H1 (cell line): ENCODE results near the gene SHROOM4. TPM values are rescaled to one million over a fixed set of nuclear protein-coding genes. Genes with fewer than 3 reads are reported as not detected.

Experiments
- CTCF ChIA-PET: fragments of 300-600 bp; sonication (Branson Sonifier 250); formaldehyde crosslinking; loops from one replicate; lab custom pipeline; 2021; ENCODE audit not compliant: partially characterized antibody; lab: Charles Lee
- POLR2A ChIA-PET: fragments of 300-600 bp; sonication (Branson Sonifier 250); formaldehyde crosslinking; loops from one replicate; lab custom pipeline; 2021; ENCODE audit warnings: inconsistent platforms; ENCODE audit not compliant: partially characterized antibody; lab: Charles Lee
- DNase-seq, 2 experiments: peaks; one replicate each; pipeline versions ENCODE4 v3.0.0 to v3.0.0-alpha.2; 2010 to 2022; ENCODE audit warnings: low spot score in 2 of 2, low read depth in 1 of 2, mixed read lengths in 1 of 2
- FAIRE-seq: peaks from 2 replicates; lab custom pipeline; 2011; peaks lifted over from hg19 to GRCh38; lab: Jason Lieb, UNC
- H2AFZ ChIP-seq: 2 replicates; pipeline ENCODE4 v1.8.1; 2012; ENCODE audit warnings: low read length, inconsistent platforms
- H2AK5ac ChIP-seq: 2 replicates; pipeline ENCODE4 v1.6.1; 2013; ENCODE audit warnings: low read depth, low read length
- H2BK120ac ChIP-seq: replicated peaks from 2 replicates; pipeline ENCODE3; 2013; ENCODE audit warnings: low read depth, low read length, inconsistent platforms
- H2BK12ac ChIP-seq: 2 replicates; pipeline ENCODE4 v1.6.1; 2013; ENCODE audit warnings: low read depth, low read length
- H2BK15ac ChIP-seq: 2 replicates; pipeline ENCODE4 v1.6.1; 2013; ENCODE audit warnings: low read length
- H2BK20ac ChIP-seq: 2 replicates; pipeline ENCODE4 v1.6.1; 2013; ENCODE audit warnings: low read length
- H2BK5ac ChIP-seq: 2 replicates; pipeline ENCODE4 v1.6.1; 2013; ENCODE audit warnings: low read depth, low read length
- H3K14ac ChIP-seq: 2 replicates; pipeline ENCODE4 v1.6.1; 2013; ENCODE audit warnings: inconsistent platforms; ENCODE audit not compliant: insufficient read length
- H3K18ac ChIP-seq: 2 replicates; pipeline ENCODE4 v1.6.1; 2013; ENCODE audit warnings: low read length; ENCODE audit errors: extremely low read depth
- H3K23ac ChIP-seq: 2 replicates; pipeline ENCODE4 v1.6.1; 2013; ENCODE audit warnings: inconsistent platforms; ENCODE audit not compliant: insufficient read length
- H3K23me2 ChIP-seq: 2 replicates; pipeline ENCODE4 v1.6.1; 2013; ENCODE audit warnings: low read depth, low read length
- H3K27ac ChIP-seq: 2 replicates; pipeline ENCODE4 v1.6.1; 2011; ENCODE audit warnings: low read depth, low read length, inconsistent platforms
- H3K27me3 ChIP-seq, 4 experiments: replicated peaks in 1 of 4; 1 replicate in 1 of 4; 2 replicates in 3 of 4; pipeline versions ENCODE4 v1.6.1 to v1.8.1; 2011 to 2013; ENCODE audit warnings: low read length in 3 of 4, mild to moderate bottlenecking in 3 of 4, inconsistent platforms in 2 of 4, mixed read lengths in 2 of 4, moderate library complexity in 1 of 4; ENCODE audit not compliant: control insufficient read depth in 3 of 4, insufficient read depth in 3 of 4; ENCODE audit errors: extremely low read depth in 1 of 4
- H3K36me3 ChIP-seq, 4 experiments: 2 replicates each; pipeline versions ENCODE4 v1.6.1 to v1.8.1; 2011 to 2013; ENCODE audit warnings: mild to moderate bottlenecking in 4 of 4, low read length in 3 of 4, moderate library complexity in 2 of 4, control low read depth in 1 of 4, inconsistent platforms in 1 of 4; ENCODE audit not compliant: insufficient read depth in 4 of 4, control insufficient read depth in 2 of 4
- H3K4ac ChIP-seq: replicated peaks from 2 replicates; pipeline ENCODE3; 2013; ENCODE audit warnings: low read length, low read depth, mixed read lengths, inconsistent platforms; ENCODE audit not compliant: insufficient read length
- H3K4me1 ChIP-seq, 4 experiments: replicated peaks in 1 of 4; 1 replicate in 1 of 4; 2 replicates in 3 of 4; pipeline versions ENCODE4 v1.6.1 to v1.8.1; 2011 to 2013; ENCODE audit warnings: low read length in 3 of 4, inconsistent platforms in 2 of 4, mixed read lengths in 1 of 4; ENCODE audit not compliant: insufficient read depth in 4 of 4, control insufficient read depth in 3 of 4
- H3K4me2 ChIP-seq, 2 experiments: 2 replicates each; pipeline versions ENCODE4 v1.6.1 to v1.8.1; 2011 to 2013; ENCODE audit warnings: low read depth in 2 of 2, low read length in 2 of 2, control low read depth in 1 of 2, inconsistent platforms in 1 of 2, mild to moderate bottlenecking in 1 of 2; ENCODE audit not compliant: insufficient read depth in 1 of 2
- H3K4me3 ChIP-seq, 4 experiments: fragments of 200-600, 300-600 bp in 1 of 4; sonication (generic), shearing (Covaris generic), sonication (Bioruptor Twin) in 1 of 4; 2 replicates each; pipeline versions ENCODE4 v1.5.1 to v1.8.1; 2011 to 2016; ENCODE audit warnings: low read length in 4 of 4, low read depth in 3 of 4, control low read depth in 2 of 4, inconsistent platforms in 2 of 4, mild to moderate bottlenecking in 2 of 4, mixed read lengths in 1 of 4, moderate library complexity in 1 of 4; ENCODE audit not compliant: insufficient read depth in 2 of 4; ENCODE audit errors: extremely low read depth in 1 of 4
- H3K56ac ChIP-seq: replicated peaks from 2 replicates; pipeline ENCODE3; 2013; ENCODE audit warnings: low read depth, mild to moderate bottlenecking, mixed read lengths, low read length, inconsistent platforms; ENCODE audit not compliant: insufficient read length
- H3K79me1 ChIP-seq: 2 replicates; pipeline ENCODE4 v1.6.1; 2013; ENCODE audit warnings: low read depth, low read length, control low read depth
- H3K79me2 ChIP-seq, 2 experiments: 2 replicates each; pipeline versions ENCODE4 v1.6.1 to v1.8.1; 2012 to 2013; ENCODE audit warnings: low read length in 2 of 2, mild to moderate bottlenecking in 2 of 2, inconsistent platforms in 1 of 2; ENCODE audit not compliant: insufficient read depth in 2 of 2, control insufficient read depth in 1 of 2
- H3K9ac ChIP-seq, 4 experiments: replicated peaks in 1 of 4; 1 replicate in 1 of 4; 2 replicates in 3 of 4; pipeline versions ENCODE4 v1.6.1 to v1.8.1; 2011 to 2013; ENCODE audit warnings: low read depth in 3 of 4, low read length in 3 of 4, control low read depth in 2 of 4, mild to moderate bottlenecking in 2 of 4, moderate library complexity in 2 of 4, inconsistent platforms in 1 of 4; ENCODE audit errors: extremely low read depth in 1 of 4
- H3K9me3 ChIP-seq, 2 experiments: 2 replicates each; pipeline versions ENCODE4 v1.6.1 to v1.8.1; 2012 to 2013; ENCODE audit warnings: mild to moderate bottlenecking in 2 of 2, moderate library complexity in 2 of 2, control low read depth in 1 of 2, inconsistent platforms in 1 of 2, low read depth in 1 of 2, low read length in 1 of 2, mixed read lengths in 1 of 2; ENCODE audit not compliant: insufficient read depth in 2 of 2
- H4K20me1 ChIP-seq, 2 experiments: replicated peaks in 1 of 2; 2 replicates each; pipeline versions ENCODE3 to v1.8.1; 2011 to 2013; ENCODE audit warnings: inconsistent platforms in 2 of 2, low read length in 2 of 2, mild to moderate bottlenecking in 1 of 2; ENCODE audit not compliant: insufficient read depth in 2 of 2, control insufficient read depth in 1 of 2
- H4K5ac ChIP-seq: 2 replicates; pipeline ENCODE4 v1.6.1; 2013; ENCODE audit warnings: low read length, low read depth, mixed read lengths, inconsistent platforms; ENCODE audit not compliant: insufficient read length
- H4K8ac ChIP-seq: 2 replicates; pipeline ENCODE4 v1.8.0; 2013; ENCODE audit warnings: mild to moderate bottlenecking, moderate library complexity, low read length, inconsistent platforms; ENCODE audit not compliant: insufficient read depth; ENCODE audit errors: extremely low read depth
- H4K91ac ChIP-seq: replicated peaks from 2 replicates; pipeline ENCODE3; 2013; ENCODE audit warnings: low read length, mixed read lengths, inconsistent platforms; ENCODE audit not compliant: insufficient read length
- ASH2L ChIP-seq: fragments of 200-600, 300-600 bp; sonication (generic); IDR thresholded peaks from one replicate; pipeline ENCODE4 v1.7.1; 2017; ENCODE audit warnings: low read length
- CHD2 ChIP-seq: IDR thresholded peaks from 2 replicates; pipeline ENCODE4 v1.6.1; 2012; ENCODE audit warnings: low read length, improper control_type of control experiment
- JUN ChIP-seq: IDR thresholded peaks from 2 replicates; pipeline ENCODE4 v1.6.1; 2011; ENCODE audit warnings: low read depth, mild to moderate bottlenecking, improper control_type of control experiment, low read length
- KDM5A ChIP-seq: fragments of 200-600 bp; IDR thresholded peaks from 2 replicates; pipeline ENCODE4 v1.7.1; 2012; ENCODE audit warnings: mild to moderate bottlenecking, low read length, inconsistent platforms, mixed read lengths
- MAX ChIP-seq: IDR thresholded peaks from 2 replicates; pipeline ENCODE4 v1.6.1; 2012; ENCODE audit warnings: inconsistent platforms
- NANOG ChIP-seq: IDR thresholded peaks from 2 replicates; pipeline ENCODE4 v1.6.1; 2011; ENCODE audit warnings: low read length, low read depth, mild to moderate bottlenecking, inconsistent platforms; ENCODE audit not compliant: insufficient read depth, poor library complexity, severe bottlenecking
- TAF1 ChIP-seq: IDR thresholded peaks from 2 replicates; pipeline ENCODE4 v1.6.1; 2011; ENCODE audit warnings: mild to moderate bottlenecking, low read depth, low read length
- TAF7 ChIP-seq: optimal IDR thresholded peaks from 2 replicates; pipeline ENCODE3; 2011; ENCODE audit warnings: low read depth, mild to moderate bottlenecking, inconsistent platforms, low read length, moderate library complexity, borderline replicate concordance
- USF2 ChIP-seq: IDR thresholded peaks from 2 replicates; pipeline ENCODE4 v1.6.1; 2011; ENCODE audit warnings: low read length, improper control_type of control experiment
- WGBS, 2 experiments: shearing (Covaris generic) in 1 of 2; methylation state at CpG; one replicate each; pipeline versions ENCODE4 v1.1.6 to v1.1.7; 2013 to 2015; ENCODE audit warnings: low lambda C conversion rate in 2 of 2, mixed read lengths in 2 of 2, inconsistent platforms in 1 of 2, low coverage in 1 of 2, missing lambda C conversion rate in 1 of 2; ENCODE audit not compliant: insufficient replicate concordance in 2 of 2, insufficient coverage in 1 of 2, insufficient read length in 1 of 2; ENCODE audit errors: extremely low coverage in 1 of 2, missing lambda C conversion rate in 1 of 2; 5-methylcytosine and 5-hydroxymethylcytosine counted together
- polyA plus RNA-seq, 7 experiments: library from polyadenylated mRNA; depleted of rRNA in 3 of 7; stranded (reverse) in 5 of 7; unstranded in 2 of 7; fragments of >200 nt in 5 of 7; fragments of 200-250 nt in 2 of 7; gene quantifications; 1 replicate in 5 of 7; 2 replicates in 1 of 7; 4 replicates in 1 of 7; pipeline versions ENCODE4 v1.2.1 to v1.2.3, GENCODE V29; 2011 to 2013; ENCODE audit warnings: missing spikeins in 2 of 7, mixed read lengths in 2 of 7
- total RNA-seq: library from RNA; stranded (reverse); fragmentation: NEBNext Ultra II Directional; extraction: Animal tissue kit (Norgen Biotek cat#: 25700); gene quantifications from 2 replicates; pipeline ENCODE4 v1.2.1, GENCODE V29; 2021

The SHROOM4 gene
- total and polyA plus RNA-seq, 2 of the 8 experiments (the other 6 are each of a cell fraction or from before 2014, with no cell fraction given) = 1.6 to 5.6 TPM

DNA sequence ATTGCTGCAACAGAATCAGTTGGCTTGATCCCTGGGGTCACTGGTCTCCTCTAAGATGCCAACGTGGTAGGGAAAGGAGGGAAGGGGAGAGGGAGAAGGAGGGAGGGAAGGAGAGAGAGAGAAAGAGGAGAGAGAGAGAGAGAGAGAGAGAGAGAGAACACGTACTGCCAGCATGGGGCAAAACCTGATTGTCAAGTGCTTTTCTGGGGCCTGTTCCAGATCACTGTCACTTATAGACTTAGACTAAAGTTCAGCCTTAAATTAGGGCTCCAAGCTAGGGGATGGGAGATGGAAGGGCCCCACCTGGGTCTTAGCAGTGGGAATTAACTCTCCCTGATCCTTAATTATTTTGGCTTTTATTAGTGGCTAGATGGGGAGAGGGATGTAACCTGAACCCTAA lies 12.9 kb downstream of the SHROOM4 start:
- H3K79me2 ChIP-seq = no peaks in the 10 kb centered on the region
- no peak overlapping the region for H3K56ac ChIP-seq
- no peak for FAIRE-seq
- TF ChIP-seq USF2 (no peak), NANOG (no peak), MAX (no peak), TAF1 (no peak), KDM5A (no peak), TAF7 (no peak), CHD2 (no peak), ASH2L (no peak), JUN (no peak)
- H3K9me3 ChIP-seq = no peaks in the 10 kb centered on the region
- H3K27ac ChIP-seq = no peak overlapping the region
- no peaks in the 10 kb centered on the region for H3K27me3 ChIP-seq
- 38% methylated on average over 2 of the region's 2 CpGs; no CpG with 5 or more reads in 1 of the 2 experiments for WGBS, 2 experiments
- H2BK12ac ChIP-seq = no peak overlapping the region
- no peak overlapping the region for H3K4me2 ChIP-seq
- no peak overlapping the region for H3K4ac ChIP-seq
- no peak overlapping the region for H3K4me3 ChIP-seq
- H2AFZ ChIP-seq = no peak overlapping the region
- H4K8ac ChIP-seq = no peak overlapping the region
- H2AK5ac ChIP-seq = no peak overlapping the region
- H3K23me2 ChIP-seq = no peaks in the 10 kb centered on the region
- POLR2A ChIA-PET = no interaction called here
- H4K5ac ChIP-seq = no peak overlapping the region
- H3K79me1 ChIP-seq = no peaks in the 10 kb centered on the region
- CTCF ChIA-PET = interaction anchor here (0.6 to 1.0 kb wide), 2 partner anchors 103 to 805 kb away, joined by 3 read pairs; no protein-coding TSS in a partner anchor
- H3K4me1 ChIP-seq = peaks cover 0 to 2% (median 0%) of the 10 kb centered on the region in 4 experiments; a peak in 1 of 7 replicates
- H3K9ac ChIP-seq = no peak overlapping the region
- no peak overlapping the region for H2BK15ac ChIP-seq
- no peak overlapping the region for H4K91ac ChIP-seq
- no peak overlapping the region for H2BK120ac ChIP-seq
- H2BK20ac ChIP-seq = no peak overlapping the region
- H4K20me1 ChIP-seq = no peaks in the 10 kb centered on the region
- H3K23ac ChIP-seq = no peak overlapping the region
- H3K36me3 ChIP-seq = no peaks in the 10 kb centered on the region
- H3K14ac ChIP-seq = no peak overlapping the region
- no peak overlapping the region for H2BK5ac ChIP-seq
- H3K18ac ChIP-seq = no peak overlapping the region
- DNase-seq = no peak
